Upper lobe of right lung (tissue), 1 donor: ENCODE results near the gene MYRF. TPM values are rescaled to one million over a fixed set of nuclear protein-coding genes. Genes with fewer than 3 reads are reported as not detected.

Experiments used
- ATAC-seq: fragments of 200-7000 bp; cut with Tn5 transposase; one replicate; pipeline ENCODE4 v1.9.1; 2020; ENCODE audit warnings: mild to moderate bottlenecking, moderate library complexity
- DNase-seq: peaks from one replicate; pipeline ENCODE4 v3.0.0-alpha.2; 2020
- H3K27ac ChIP-seq: fragments of 200-600 bp; one replicate; pipeline ENCODE4 v1.8.0; 2022
- H3K27me3 ChIP-seq: fragments of 200-600 bp; one replicate; pipeline ENCODE4 v1.8.0; 2022; ENCODE audit warnings: mild to moderate bottlenecking
- H3K36me3 ChIP-seq: fragments of 200-600 bp; one replicate; pipeline ENCODE4 v1.8.0; 2022
- H3K4me1 ChIP-seq: fragments of 200-600 bp; one replicate; pipeline ENCODE4 v1.8.0; 2022
- H3K4me3 ChIP-seq: fragments of 200-600 bp; one replicate; pipeline ENCODE4 v1.8.0; 2022; ENCODE audit warnings: mild to moderate bottlenecking
- H3K9me3 ChIP-seq: fragments of 200-600 bp; one replicate; pipeline ENCODE4 v1.8.0; 2022
- intact Hi-C: fragments of 100-400 bp; cut with DNase I; formaldehyde crosslinking; loops from one replicate; pipeline ENCODE4 v1.11.0; 2022
- total RNA-seq: library from RNA; stranded (reverse); fragmentation: NEBNext Ultra II Directional; extraction: Animal tissue kit (Norgen Biotek cat#: 25700); gene quantifications from one replicate; pipeline ENCODE4 v1.2.1, GENCODE V29; 2021
- TF ChIP-seq, protein P1 (sequence below): fragments of 200-600 bp; IDR thresholded peaks from one replicate; pipeline ENCODE4 v1.8.0; 2022; ENCODE audit warnings: antibody characterized with exemption
- donor health status: DM: no; HTN: yes; CAD: no; lungs with severe emphysema.

Gene MYRF
- total RNA-seq, 1 donor from 2014 or later = 62.6 TPM

- peaks cover 8% of the 10 kb centered on the region for H3K4me1 ChIP-seq
- TF ChIP-seq, protein P1, sequence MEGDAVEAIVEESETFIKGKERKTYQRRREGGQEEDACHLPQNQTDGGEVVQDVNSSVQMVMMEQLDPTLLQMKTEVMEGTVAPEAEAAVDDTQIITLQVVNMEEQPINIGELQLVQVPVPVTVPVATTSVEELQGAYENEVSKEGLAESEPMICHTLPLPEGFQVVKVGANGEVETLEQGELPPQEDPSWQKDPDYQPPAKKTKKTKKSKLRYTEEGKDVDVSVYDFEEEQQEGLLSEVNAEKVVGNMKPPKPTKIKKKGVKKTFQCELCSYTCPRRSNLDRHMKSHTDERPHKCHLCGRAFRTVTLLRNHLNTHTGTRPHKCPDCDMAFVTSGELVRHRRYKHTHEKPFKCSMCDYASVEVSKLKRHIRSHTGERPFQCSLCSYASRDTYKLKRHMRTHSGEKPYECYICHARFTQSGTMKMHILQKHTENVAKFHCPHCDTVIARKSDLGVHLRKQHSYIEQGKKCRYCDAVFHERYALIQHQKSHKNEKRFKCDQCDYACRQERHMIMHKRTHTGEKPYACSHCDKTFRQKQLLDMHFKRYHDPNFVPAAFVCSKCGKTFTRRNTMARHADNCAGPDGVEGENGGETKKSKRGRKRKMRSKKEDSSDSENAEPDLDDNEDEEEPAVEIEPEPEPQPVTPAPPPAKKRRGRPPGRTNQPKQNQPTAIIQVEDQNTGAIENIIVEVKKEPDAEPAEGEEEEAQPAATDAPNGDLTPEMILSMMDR = no peak
- DNase-seq (no peak), ATAC-seq (no peak)
- intact Hi-C loops = loop anchor here (5.0 kb wide), 1 partner anchor 60 kb away; no protein-coding TSS in a partner anchor
- no peaks in the 10 kb centered on the region for H3K36me3 ChIP-seq
- H3K4me3 ChIP-seq = no peak overlapping the region
- no peaks in the 10 kb centered on the region for H3K9me3 ChIP-seq
- no peak overlapping the region for H3K27ac ChIP-seq
- H3K27me3 ChIP-seq = no peaks in the 10 kb centered on the region
Observed at GRCh38 chr11:61737131-61737530, 15.3 kb upstream of the MYRF start.

DNA sequence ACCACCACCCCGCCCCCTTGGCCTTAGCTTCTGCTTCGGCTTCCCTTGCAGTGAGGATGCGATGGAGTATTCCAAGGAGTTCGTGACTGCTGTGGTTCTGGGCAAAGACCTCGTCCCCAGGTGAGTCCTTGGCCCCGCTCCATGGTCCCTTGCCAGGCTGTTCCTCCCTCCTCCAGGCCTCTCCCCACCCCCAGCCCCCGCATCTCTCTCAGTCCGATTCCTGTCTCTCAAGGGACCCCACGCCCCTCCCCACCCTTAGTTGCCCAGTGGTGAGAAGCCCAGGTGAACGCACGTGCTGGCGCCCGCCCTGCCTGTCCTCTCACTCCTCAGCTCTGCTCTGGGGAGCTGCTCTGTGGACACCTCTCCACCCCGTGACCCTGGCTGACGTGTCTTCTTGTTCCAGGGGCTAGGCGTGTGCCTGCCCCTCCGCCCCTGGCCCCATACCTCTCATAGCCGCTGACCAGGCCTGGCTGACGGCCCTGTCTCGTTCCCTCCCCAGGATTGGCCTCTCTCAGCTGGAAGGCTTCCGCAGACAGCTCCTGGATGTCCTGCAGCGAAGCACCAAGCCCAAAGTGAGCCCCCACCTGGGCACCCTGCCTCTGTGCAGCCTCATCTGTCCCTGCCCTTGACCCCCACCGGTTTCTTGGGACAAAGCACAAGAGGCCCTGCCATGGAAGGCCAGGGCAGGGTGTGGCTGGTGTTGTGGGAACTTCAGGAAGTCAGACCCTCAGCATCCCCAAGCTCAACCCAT, 14.6 kb upstream of the MYRF start:
- TF ChIP-seq, protein P1 = no peak
- H3K9me3 ChIP-seq = no peaks in the 10 kb centered on the region
- DNase-seq = no peak
- intact Hi-C loops = loop anchor here (5.0 kb wide), 1 partner anchor 61 kb away; no protein-coding TSS in a partner anchor
- no peaks in the 10 kb centered on the region for H3K27me3 ChIP-seq
- H3K4me1 ChIP-seq = peaks cover 8% of the 10 kb centered on the region
- ATAC-seq = no peak
- no peak overlapping the region for H3K4me3 ChIP-seq
- H3K27ac ChIP-seq = no peak overlapping the region
- no peaks in the 10 kb centered on the region for H3K36me3 ChIP-seq

DNA sequence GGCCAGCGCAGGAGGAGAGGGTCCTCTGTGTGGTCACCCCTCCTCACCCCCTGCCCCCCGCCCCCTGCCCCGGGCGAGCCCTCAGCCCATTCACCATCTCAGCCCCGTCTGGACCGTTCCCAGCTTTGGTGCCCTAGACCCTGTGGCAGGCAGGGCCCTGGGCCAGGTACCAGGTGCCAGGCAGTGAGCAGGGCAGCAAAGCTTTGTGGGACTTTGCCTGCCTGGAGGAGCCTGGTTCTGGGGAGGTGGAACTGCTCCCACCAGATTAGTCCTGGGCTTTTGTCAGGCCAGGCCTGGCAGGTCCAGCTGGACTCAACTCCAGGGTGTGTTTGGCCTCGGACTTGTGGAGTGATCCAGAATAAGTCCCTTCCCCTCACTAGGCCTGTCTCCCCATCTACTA, 13.7 kb upstream of the MYRF start:
- Histone ChIP-seq H3K4me1 (no peaks in the 10 kb centered on the region), H3K9me3 (no peaks in the 10 kb centered on the region), H3K27ac (no peak overlapping the region), H3K36me3 (no peaks in the 10 kb centered on the region), H3K4me3 (no peak overlapping the region), H3K27me3 (no peaks in the 10 kb centered on the region)
- DNase-seq = no peak
- intact Hi-C loops = loop anchor here (5.0 kb wide), 1 partner anchor 61 kb away; no protein-coding TSS in a partner anchor
- ATAC-seq = no peak
- TF ChIP-seq, protein P1 = no peak

- Histone ChIP-seq H3K9me3 (no peaks in the 10 kb centered on the region), H3K36me3 (no peaks in the 10 kb centered on the region), H3K4me3 (no peak overlapping the region), H3K4me1 (no peaks in the 10 kb centered on the region), H3K27ac (no peak overlapping the region), H3K27me3 (no peaks in the 10 kb centered on the region)
- TF ChIP-seq, protein P1 = no peak
- no peak for DNase-seq
- intact Hi-C loops = loop anchor here (5.0 kb wide), 1 partner anchor 62 kb away; no protein-coding TSS in a partner anchor
- ATAC-seq = no peak
Observed at GRCh38 chr11:61739413-61739812, 13.0 kb upstream of the MYRF start.

DNA sequence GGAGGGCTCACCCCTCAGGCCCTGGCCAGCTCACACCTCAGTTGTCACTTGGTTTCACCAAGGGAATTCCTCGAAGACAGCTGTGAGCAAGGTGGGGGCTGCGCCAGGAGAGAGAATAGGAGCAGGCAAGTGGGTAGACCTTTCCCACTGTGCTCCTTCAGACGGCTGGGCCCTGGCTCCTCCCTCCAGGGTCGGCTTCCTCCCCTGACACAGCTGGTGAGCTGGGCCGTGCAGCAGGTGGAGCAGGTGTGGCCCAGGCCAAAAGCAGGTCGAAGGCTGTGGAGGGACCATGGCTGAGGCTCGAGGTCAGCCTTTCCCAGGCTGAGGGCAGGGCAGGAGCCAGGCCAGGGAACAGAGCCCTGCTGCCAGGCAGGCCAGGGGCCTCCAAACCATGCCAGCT, 12.5 kb upstream of the MYRF start:
- no peaks in the 10 kb centered on the region for H3K4me1 ChIP-seq
- ATAC-seq (no peak), DNase-seq (no peak)
- H3K27me3 ChIP-seq = no peaks in the 10 kb centered on the region
- TF ChIP-seq, protein P1 = no peak
- H3K9me3 ChIP-seq = no peaks in the 10 kb centered on the region
- intact Hi-C loops = loop anchor here (5.0 kb wide), 1 partner anchor 63 kb away; no protein-coding TSS in a partner anchor
- H3K27ac ChIP-seq = no peak overlapping the region
- no peak overlapping the region for H3K4me3 ChIP-seq
- no peaks in the 10 kb centered on the region for H3K36me3 ChIP-seq
